H9 (cell line): ENCODE data around the gene ISCA1. TPM values are rescaled to one million over a fixed set of nuclear protein-coding genes. Genes with fewer than 3 reads are reported as not detected.

Experiments used
- DNase-seq: peaks from one replicate; pipeline ENCODE4 v3.0.0-alpha.2; 2017
- H2AFZ ChIP-seq: one replicate; pipeline ENCODE4 v1.6.1; 2013; ENCODE audit warnings: mild to moderate bottlenecking, low read length, control low read depth, moderate library complexity
- H2AK5ac ChIP-seq: 2 replicates; pipeline ENCODE4 v1.6.1; 2013; ENCODE audit warnings: low read length, control low read depth, mixed read lengths; ENCODE audit not compliant: insufficient read length
- H2BK120ac ChIP-seq: one replicate; pipeline ENCODE4 v1.6.1; 2013; ENCODE audit warnings: low read depth, mild to moderate bottlenecking, low read length, control low read depth, inconsistent platforms; ENCODE audit not compliant: poor library complexity, severe bottlenecking
- H2BK12ac ChIP-seq: 2 replicates; pipeline ENCODE4 v1.6.1; 2013; ENCODE audit warnings: low read length, control low read depth, mixed read lengths, low read depth; ENCODE audit not compliant: insufficient read length
- H2BK15ac ChIP-seq: 2 replicates; pipeline ENCODE4 v1.6.1; 2013; ENCODE audit warnings: low read depth, low read length, control low read depth
- H2BK20ac ChIP-seq: one replicate; pipeline ENCODE4 v1.6.1; 2013; ENCODE audit warnings: low read depth, mild to moderate bottlenecking, low read length, control low read depth, inconsistent platforms; ENCODE audit not compliant: poor library complexity, severe bottlenecking
- H2BK5ac ChIP-seq: 2 replicates; pipeline ENCODE4 v1.6.1; 2013; ENCODE audit warnings: low read length, control low read depth, mixed read lengths; ENCODE audit not compliant: insufficient read length
- H3K14ac ChIP-seq: 2 replicates; pipeline ENCODE4 v1.6.1; 2013; ENCODE audit warnings: low read length, control low read depth; ENCODE audit not compliant: insufficient read depth
- H3K18ac ChIP-seq: 2 replicates; pipeline ENCODE4 v1.6.1; 2013; ENCODE audit warnings: low read depth, mild to moderate bottlenecking, mixed read lengths, low read length, control low read depth; ENCODE audit not compliant: insufficient read length
- H3K23ac ChIP-seq: 2 replicates; pipeline ENCODE4 v1.6.1; 2013; ENCODE audit warnings: low read length, control low read depth, mixed read lengths, low read depth; ENCODE audit not compliant: insufficient read length
- H3K23me2 ChIP-seq: 2 replicates; pipeline ENCODE4 v1.6.1; 2013; ENCODE audit warnings: low read depth, mild to moderate bottlenecking, mixed read lengths, low read length, control low read depth; ENCODE audit not compliant: insufficient read length, poor library complexity, severe bottlenecking
- H3K27ac ChIP-seq: 2 replicates; pipeline ENCODE4 v1.5.1; 2013; ENCODE audit warnings: low read length, control low read depth, mixed read lengths, low read depth; ENCODE audit not compliant: insufficient read length
- H3K27me3 ChIP-seq: 2 replicates; pipeline ENCODE4 v1.6.1; 2013; ENCODE audit warnings: low read length, control low read depth, inconsistent platforms; ENCODE audit not compliant: insufficient read depth
- H3K4ac ChIP-seq: 2 replicates; pipeline ENCODE4 v1.6.1; 2013; ENCODE audit warnings: low read depth, mild to moderate bottlenecking, control low read depth, inconsistent platforms, low read length, moderate library complexity
- H3K4me1 ChIP-seq: 2 replicates; pipeline ENCODE4 v1.6.1; 2013; ENCODE audit warnings: low read length, control low read depth, inconsistent platforms; ENCODE audit not compliant: insufficient read depth
- H3K4me2 ChIP-seq: 2 replicates; pipeline ENCODE4 v1.6.1; 2013; ENCODE audit warnings: low read length, control low read depth, mixed read lengths; ENCODE audit not compliant: insufficient read length, insufficient read depth
- H3K56ac ChIP-seq: 2 replicates; pipeline ENCODE4 v1.6.1; 2013; ENCODE audit warnings: low read depth, mild to moderate bottlenecking, mixed read lengths, low read length, control low read depth; ENCODE audit not compliant: insufficient read length
- H3K79me1 ChIP-seq: 2 replicates; pipeline ENCODE4 v1.6.1; 2013; ENCODE audit warnings: low read depth, mild to moderate bottlenecking, moderate library complexity, low read length, control low read depth, inconsistent platforms; ENCODE audit not compliant: insufficient read depth, poor library complexity, severe bottlenecking
- H3K79me2 ChIP-seq: 2 replicates; pipeline ENCODE4 v1.6.1; 2013; ENCODE audit warnings: low read length, control low read depth, inconsistent platforms; ENCODE audit not compliant: insufficient read depth
- H3K9ac ChIP-seq: 2 replicates; pipeline ENCODE4 v1.6.1; 2013; ENCODE audit warnings: low read length, control low read depth, mixed read lengths; ENCODE audit not compliant: insufficient read length; ENCODE audit errors: extremely low read depth
- H3K9me3 ChIP-seq: one replicate; pipeline ENCODE4 v1.6.1; 2013; ENCODE audit warnings: low read depth, low read length, inconsistent platforms; ENCODE audit not compliant: control insufficient read depth
- H3T11ph ChIP-seq: one replicate; pipeline ENCODE4 v1.6.1; 2013; ENCODE audit warnings: mild to moderate bottlenecking, low read length, control low read depth, inconsistent platforms
- H4K20me1 ChIP-seq: one replicate; pipeline ENCODE4 v1.6.1; 2013; ENCODE audit not compliant: control insufficient read depth, insufficient read length, insufficient read depth
- H4K5ac ChIP-seq: 2 replicates; pipeline ENCODE4 v1.6.1; 2013; ENCODE audit warnings: low read depth, mild to moderate bottlenecking, mixed read lengths, low read length, control low read depth; ENCODE audit not compliant: insufficient read length
- H4K8ac ChIP-seq: replicated peaks from 2 replicates; pipeline ENCODE4 v1.6.1; 2013; ENCODE audit warnings: low read length, control low read depth, mixed read lengths, low read depth; ENCODE audit not compliant: insufficient read length
- H4K91ac ChIP-seq: 2 replicates; pipeline ENCODE4 v1.6.1; 2013; ENCODE audit warnings: low read depth, mild to moderate bottlenecking, moderate library complexity, mixed read lengths, low read length, control low read depth; ENCODE audit not compliant: insufficient read length
- H3K27ac Mint-ChIP-seq, 3 experiments: 2 replicates in 2 of 3; 3 replicates in 1 of 3; pipeline ENCODE4 v1.8.0; 2020 to 2021; ENCODE audit warnings: mixed read lengths in 3 of 3, mild to moderate bottlenecking in 1 of 3, moderate library complexity in 1 of 3
- H3K27me3 Mint-ChIP-seq: 2 replicates; pipeline ENCODE4 v1.8.0; 2021; ENCODE audit warnings: low read depth, mild to moderate bottlenecking, moderate library complexity, mixed read lengths
- H3K36me3 Mint-ChIP-seq, 3 experiments: 2 replicates in 2 of 3; 3 replicates in 1 of 3; pipeline ENCODE4 v1.8.0; 2020 to 2021; ENCODE audit warnings: low read depth in 3 of 3, mixed read lengths in 3 of 3; ENCODE audit not compliant: insufficient read depth in 1 of 3
- H3K4me1 Mint-ChIP-seq, 2 experiments: 2 replicates each; pipeline ENCODE4 v1.8.0; 2020; ENCODE audit warnings: mixed read lengths in 2 of 2
- H3K4me3 Mint-ChIP-seq, 2 experiments: 2 replicates in 1 of 2; 3 replicates in 1 of 2; pipeline ENCODE4 v1.8.0; 2020 to 2021; ENCODE audit warnings: mild to moderate bottlenecking in 2 of 2, mixed read lengths in 2 of 2, moderate library complexity in 1 of 2
- H3K9me3 Mint-ChIP-seq, 2 experiments: 2 replicates in 1 of 2; 3 replicates in 1 of 2; pipeline ENCODE4 v1.8.0; 2020; ENCODE audit warnings: mild to moderate bottlenecking in 2 of 2, mixed read lengths in 2 of 2, moderate library complexity in 1 of 2
- WGBS: extraction: QIAGEN DNeasy Blood & Tissue Kit; methylation state at CpG from one replicate; pipeline ENCODE4 v1.1.7; 2013; ENCODE audit warnings: missing lambda C conversion rate, low lambda C conversion rate, mixed read lengths; ENCODE audit not compliant: insufficient read length; ENCODE audit errors: extremely low coverage; 5-methylcytosine and 5-hydroxymethylcytosine counted together
- total RNA-seq: library from RNA; stranded (reverse); gene quantifications from 2 replicates; pipeline ENCODE4 v1.2.1, GENCODE V29; 2021
- TF ChIP-seq, protein P1 (sequence below): fragments of 200-600 bp; sonication (generic); conservative IDR thresholded peaks from 3 replicates; pipeline ENCODE4 v1.8.0; 2021; ENCODE audit warnings: antibody characterized with exemption, mild to moderate bottlenecking

The ISCA1 gene
- total RNA-seq, 1 experiment from 2014 or later: 33.3 TPM

GRCh38 chr9:86304236-86304730, 21.9 kb upstream of the ISCA1 start:
- H3K4me2 ChIP-seq: no peak overlapping the region
- Mint-ChIP-seq H3K4me1 (peaks cover 21 to 23% of the 10 kb centered on the region in 2 experiments), H3K36me3 (peaks cover 18 to 62% (median 50%) of the 10 kb centered on the region in 3 experiments), H3K27me3 (no peaks in the 10 kb centered on the region), H3K27ac (peak overlapping the region; percentile 41 to 95 (median 80); a peak in 4 of 7 replicates), H3K9me3 (no peaks in the 10 kb centered on the region), H3K4me3 (0 out of 5 replicates have a peak overlapping the region, but pooled peaks of 1 of the 2 experiments have one; percentile 34)
- H3K18ac ChIP-seq: no peak overlapping the region
- H4K5ac ChIP-seq: no peak overlapping the region
- no peak overlapping the region for H2BK120ac ChIP-seq
- no peak overlapping the region for H2BK15ac ChIP-seq
- H3K9ac ChIP-seq: no peak overlapping the region
- H3K23me2 ChIP-seq: no peaks in the 10 kb centered on the region
- WGBS: no CpG with 5 or more reads among the region's 3 CpGs
- H2BK12ac ChIP-seq: no peak overlapping the region
- no peak overlapping the region for H3T11ph ChIP-seq
- no peaks in the 10 kb centered on the region for H3K79me2 ChIP-seq
- no peak for DNase-seq
- H2BK5ac ChIP-seq: no peak overlapping the region
- no peaks in the 10 kb centered on the region for H4K20me1 ChIP-seq
- no peak overlapping the region for H4K91ac ChIP-seq
- H3K27ac ChIP-seq: no peak overlapping the region
- no peaks in the 10 kb centered on the region for H3K9me3 ChIP-seq
- no peaks in the 10 kb centered on the region; the same call in 1 of the 2 replicates for H3K4me1 ChIP-seq
- no peak overlapping the region for H3K23ac ChIP-seq
- no peak overlapping the region for H3K14ac ChIP-seq
- no peaks in the 10 kb centered on the region for H3K27me3 ChIP-seq
- H3K4ac ChIP-seq: no peak overlapping the region
- no peak overlapping the region for H2BK20ac ChIP-seq
- no peaks in the 10 kb centered on the region for H3K79me1 ChIP-seq
- H2AK5ac ChIP-seq: no peak overlapping the region
- TF ChIP-seq, protein P1, sequence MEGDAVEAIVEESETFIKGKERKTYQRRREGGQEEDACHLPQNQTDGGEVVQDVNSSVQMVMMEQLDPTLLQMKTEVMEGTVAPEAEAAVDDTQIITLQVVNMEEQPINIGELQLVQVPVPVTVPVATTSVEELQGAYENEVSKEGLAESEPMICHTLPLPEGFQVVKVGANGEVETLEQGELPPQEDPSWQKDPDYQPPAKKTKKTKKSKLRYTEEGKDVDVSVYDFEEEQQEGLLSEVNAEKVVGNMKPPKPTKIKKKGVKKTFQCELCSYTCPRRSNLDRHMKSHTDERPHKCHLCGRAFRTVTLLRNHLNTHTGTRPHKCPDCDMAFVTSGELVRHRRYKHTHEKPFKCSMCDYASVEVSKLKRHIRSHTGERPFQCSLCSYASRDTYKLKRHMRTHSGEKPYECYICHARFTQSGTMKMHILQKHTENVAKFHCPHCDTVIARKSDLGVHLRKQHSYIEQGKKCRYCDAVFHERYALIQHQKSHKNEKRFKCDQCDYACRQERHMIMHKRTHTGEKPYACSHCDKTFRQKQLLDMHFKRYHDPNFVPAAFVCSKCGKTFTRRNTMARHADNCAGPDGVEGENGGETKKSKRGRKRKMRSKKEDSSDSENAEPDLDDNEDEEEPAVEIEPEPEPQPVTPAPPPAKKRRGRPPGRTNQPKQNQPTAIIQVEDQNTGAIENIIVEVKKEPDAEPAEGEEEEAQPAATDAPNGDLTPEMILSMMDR: no peak
- H2AFZ ChIP-seq: no peak overlapping the region
- H4K8ac ChIP-seq: no peak overlapping the region
- no peak overlapping the region for H3K56ac ChIP-seq
